Measurements from ENCODE around the gene CNOT2.

Gene CNOT2

DNA sequence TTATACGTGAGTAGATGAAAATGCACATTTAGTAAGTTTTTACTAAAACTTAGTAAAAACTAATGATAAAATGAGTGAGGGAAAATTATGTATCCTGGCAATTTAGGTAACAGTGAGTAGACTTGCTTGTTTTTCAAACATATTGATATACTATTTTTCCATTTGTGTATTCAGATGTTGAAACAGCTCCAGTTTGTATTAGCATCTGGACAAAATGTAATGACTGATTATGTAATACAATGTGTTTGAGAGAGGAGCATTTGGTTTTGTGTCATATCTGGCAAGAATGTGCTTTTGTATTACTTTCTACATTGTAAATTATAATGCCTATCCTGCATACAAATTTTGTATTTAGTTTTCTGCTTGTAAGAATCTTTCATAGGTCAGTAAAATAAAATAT lies 5.6 kb downstream of the CNOT2 start:
- TF ChIP-seq, protein P1, sequence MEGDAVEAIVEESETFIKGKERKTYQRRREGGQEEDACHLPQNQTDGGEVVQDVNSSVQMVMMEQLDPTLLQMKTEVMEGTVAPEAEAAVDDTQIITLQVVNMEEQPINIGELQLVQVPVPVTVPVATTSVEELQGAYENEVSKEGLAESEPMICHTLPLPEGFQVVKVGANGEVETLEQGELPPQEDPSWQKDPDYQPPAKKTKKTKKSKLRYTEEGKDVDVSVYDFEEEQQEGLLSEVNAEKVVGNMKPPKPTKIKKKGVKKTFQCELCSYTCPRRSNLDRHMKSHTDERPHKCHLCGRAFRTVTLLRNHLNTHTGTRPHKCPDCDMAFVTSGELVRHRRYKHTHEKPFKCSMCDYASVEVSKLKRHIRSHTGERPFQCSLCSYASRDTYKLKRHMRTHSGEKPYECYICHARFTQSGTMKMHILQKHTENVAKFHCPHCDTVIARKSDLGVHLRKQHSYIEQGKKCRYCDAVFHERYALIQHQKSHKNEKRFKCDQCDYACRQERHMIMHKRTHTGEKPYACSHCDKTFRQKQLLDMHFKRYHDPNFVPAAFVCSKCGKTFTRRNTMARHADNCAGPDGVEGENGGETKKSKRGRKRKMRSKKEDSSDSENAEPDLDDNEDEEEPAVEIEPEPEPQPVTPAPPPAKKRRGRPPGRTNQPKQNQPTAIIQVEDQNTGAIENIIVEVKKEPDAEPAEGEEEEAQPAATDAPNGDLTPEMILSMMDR (IDR thresholded peaks at IDR 0.05; ENCODE audit: low read depth, low read length) = no peak
- DNase-seq (ENCODE audit: low read depth, low spot score) = no peak
- H3K4me3 ChIP-seq (ENCODE audit: low read depth, low read length) = no peak overlapping the region
- in situ Hi-C loops (cut with HindIII; ENCODE audit: low sequenced_read_pairs) = no loop called here

DNA sequence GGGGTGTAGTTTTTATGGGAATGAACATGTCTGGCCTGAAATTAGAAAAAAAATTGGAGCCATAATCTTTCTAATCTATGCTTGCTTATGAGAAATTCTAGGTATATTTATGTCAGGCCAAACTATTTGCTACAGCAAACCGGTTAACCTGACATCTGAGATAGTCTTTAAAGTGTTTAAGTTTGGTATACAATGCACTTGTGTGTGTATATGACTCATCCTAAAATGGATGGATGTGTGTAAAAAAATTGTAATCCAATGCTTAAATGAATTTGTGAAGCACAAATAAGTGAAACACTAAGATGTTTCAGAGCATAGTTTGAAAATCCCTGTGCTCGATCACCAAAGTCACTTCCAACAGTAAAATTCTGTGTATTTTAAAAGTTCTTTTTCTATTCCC lies 6.7 kb downstream of the CNOT2 start:
- no peak for DNase-seq (ENCODE audit: low read depth, low spot score)
- TF ChIP-seq, protein P1 (IDR thresholded peaks at IDR 0.05; ENCODE audit: low read depth, low read length) = no peak
- in situ Hi-C loops (cut with HindIII; ENCODE audit: low sequenced_read_pairs) = no loop called here
- H3K4me3 ChIP-seq (ENCODE audit: low read depth, low read length) = no peak overlapping the region

DNA sequence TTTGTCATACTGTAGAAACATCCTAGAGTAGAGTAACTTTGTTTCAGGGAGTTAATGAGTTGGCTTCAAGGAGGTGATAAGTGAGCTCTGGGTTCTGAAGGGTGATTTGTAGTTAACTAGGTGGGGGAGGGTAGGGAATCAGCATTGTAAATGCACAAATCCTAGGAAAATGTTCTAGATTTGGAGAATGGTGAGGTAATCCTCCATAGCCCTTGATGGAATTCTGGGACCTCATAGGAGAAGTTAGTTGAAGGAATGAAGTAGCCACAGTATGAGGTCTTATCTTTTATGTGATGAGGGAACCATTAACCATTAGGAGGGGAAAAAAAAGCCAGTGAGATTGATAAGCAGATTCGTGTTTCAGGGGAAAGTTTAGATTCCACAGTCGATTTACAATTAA lies 8.0 kb downstream of the CNOT2 start:
- H3K4me3 ChIP-seq (ENCODE audit: low read depth, low read length) = no peak overlapping the region
- no peak for DNase-seq (ENCODE audit: low read depth, low spot score)
- in situ Hi-C loops (cut with HindIII; ENCODE audit: low sequenced_read_pairs) = no loop called here
- TF ChIP-seq, protein P1 (IDR thresholded peaks at IDR 0.05; ENCODE audit: low read depth, low read length) = no peak

DNA sequence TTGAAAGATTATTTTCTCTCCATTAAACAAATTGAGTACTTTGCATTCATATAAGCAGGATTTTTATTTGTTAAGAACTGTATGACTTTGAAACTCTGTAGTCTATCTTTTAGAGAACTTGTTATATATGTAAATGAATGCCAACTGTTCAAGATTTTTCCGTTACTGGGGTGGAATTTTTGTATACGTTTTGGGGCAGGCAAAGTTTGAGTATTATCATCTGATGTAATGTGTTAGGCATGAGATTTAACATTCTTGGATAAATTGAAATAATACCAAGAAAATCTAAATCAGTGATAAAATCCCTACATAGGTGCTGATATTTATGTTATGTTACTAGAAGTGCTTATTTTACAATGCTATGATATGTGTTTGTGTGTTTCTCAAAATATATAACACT lies 8.4 kb downstream of the CNOT2 start:
- in situ Hi-C loops (cut with HindIII; ENCODE audit: low sequenced_read_pairs) = no loop called here
- TF ChIP-seq, protein P1 (IDR thresholded peaks at IDR 0.05; ENCODE audit: low read depth, low read length) = no peak
- no peak for DNase-seq (ENCODE audit: low read depth, low spot score)
- no peak overlapping the region for H3K4me3 ChIP-seq (ENCODE audit: low read depth, low read length)

DNA sequence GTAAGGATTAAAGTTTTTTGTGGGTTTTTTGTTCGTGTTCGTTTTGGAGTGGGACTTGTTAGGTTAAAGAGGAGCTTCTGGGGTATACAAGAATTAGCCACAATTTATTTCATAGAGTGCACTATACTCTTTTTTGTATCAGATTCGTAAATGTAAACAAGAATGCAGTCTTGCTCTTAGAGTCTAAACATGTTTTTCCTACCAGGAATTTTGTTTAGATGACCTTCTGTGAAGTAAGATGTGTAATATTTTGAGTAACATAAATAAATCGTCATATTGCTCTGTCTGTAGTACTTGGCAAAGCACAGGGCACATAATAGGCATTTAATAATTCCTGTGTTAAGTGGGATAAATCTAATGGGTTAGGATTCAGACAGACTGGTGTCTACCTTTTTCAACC lies 9.6 kb downstream of the CNOT2 start:
- in situ Hi-C loops (cut with HindIII; ENCODE audit: low sequenced_read_pairs) = no loop called here
- H3K4me3 ChIP-seq (ENCODE audit: low read depth, low read length) = no peak overlapping the region
- DNase-seq (ENCODE audit: low read depth, low spot score) = no peak
- TF ChIP-seq, protein P1 (IDR thresholded peaks at IDR 0.05; ENCODE audit: low read depth, low read length) = no peak

DNA sequence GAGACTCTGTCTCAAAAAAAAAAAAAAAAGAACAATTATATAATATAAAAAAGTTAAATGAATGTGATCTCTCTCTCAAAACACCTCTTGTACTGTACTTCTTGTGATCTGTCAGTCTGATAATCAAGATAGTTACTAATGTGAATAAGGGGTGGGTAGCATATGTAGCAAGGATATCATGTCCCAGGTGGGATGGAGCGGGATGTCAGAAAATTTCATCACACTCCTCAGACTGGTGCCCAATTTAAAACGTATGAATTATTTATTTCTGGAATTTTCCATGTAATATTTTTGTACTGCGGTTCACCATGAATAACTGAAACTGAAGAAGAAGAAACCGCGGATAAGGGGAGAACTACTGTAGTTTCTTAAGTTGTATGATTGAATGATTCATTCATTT lies 11.0 kb downstream of the CNOT2 start:
- DNase-seq (ENCODE audit: low read depth, low spot score) = no peak
- no peak overlapping the region for H3K4me3 ChIP-seq (ENCODE audit: low read depth, low read length)
- TF ChIP-seq, protein P1 (IDR thresholded peaks at IDR 0.05; ENCODE audit: low read depth, low read length) = no peak
- in situ Hi-C loops (cut with HindIII; ENCODE audit: low sequenced_read_pairs) = no loop called here

DNA sequence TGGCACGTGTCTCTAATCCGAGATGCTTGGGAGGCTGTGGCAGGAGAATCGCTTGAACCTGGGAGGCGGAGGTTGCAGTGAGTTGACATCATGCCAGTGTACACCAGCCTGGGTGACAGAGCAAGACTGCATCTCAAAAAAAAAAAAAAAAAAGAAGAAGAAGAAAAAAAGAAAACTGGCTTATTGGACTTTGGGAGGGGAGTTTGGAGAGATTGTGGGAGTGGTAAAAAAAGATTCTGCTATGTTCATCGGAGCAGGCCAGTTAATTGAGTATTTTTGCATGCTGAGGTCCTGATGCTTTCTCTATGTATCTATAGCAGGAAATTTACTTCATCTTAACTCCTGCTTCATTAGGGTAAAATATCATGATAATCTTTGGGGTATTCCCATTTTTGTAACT lies 11.6 kb downstream of the CNOT2 start:
- TF ChIP-seq, protein P1 (IDR thresholded peaks at IDR 0.05; ENCODE audit: low read depth, low read length) = no peak
- no peak for DNase-seq (ENCODE audit: low read depth, low spot score)
- H3K4me3 ChIP-seq (ENCODE audit: low read depth, low read length) = no peak overlapping the region
- in situ Hi-C loops (cut with HindIII; ENCODE audit: low sequenced_read_pairs) = no loop called here
